Superior temporal gyrus (tissue), 1 donor: ENCODE results near the gene CCDC40.

ENCODE experiments used
- DNase-seq: peaks from one replicate; pipeline ENCODE4 v3.0.0-alpha.2; 2016; ENCODE audit errors: extremely low spot score

Gene CCDC40

DNA sequence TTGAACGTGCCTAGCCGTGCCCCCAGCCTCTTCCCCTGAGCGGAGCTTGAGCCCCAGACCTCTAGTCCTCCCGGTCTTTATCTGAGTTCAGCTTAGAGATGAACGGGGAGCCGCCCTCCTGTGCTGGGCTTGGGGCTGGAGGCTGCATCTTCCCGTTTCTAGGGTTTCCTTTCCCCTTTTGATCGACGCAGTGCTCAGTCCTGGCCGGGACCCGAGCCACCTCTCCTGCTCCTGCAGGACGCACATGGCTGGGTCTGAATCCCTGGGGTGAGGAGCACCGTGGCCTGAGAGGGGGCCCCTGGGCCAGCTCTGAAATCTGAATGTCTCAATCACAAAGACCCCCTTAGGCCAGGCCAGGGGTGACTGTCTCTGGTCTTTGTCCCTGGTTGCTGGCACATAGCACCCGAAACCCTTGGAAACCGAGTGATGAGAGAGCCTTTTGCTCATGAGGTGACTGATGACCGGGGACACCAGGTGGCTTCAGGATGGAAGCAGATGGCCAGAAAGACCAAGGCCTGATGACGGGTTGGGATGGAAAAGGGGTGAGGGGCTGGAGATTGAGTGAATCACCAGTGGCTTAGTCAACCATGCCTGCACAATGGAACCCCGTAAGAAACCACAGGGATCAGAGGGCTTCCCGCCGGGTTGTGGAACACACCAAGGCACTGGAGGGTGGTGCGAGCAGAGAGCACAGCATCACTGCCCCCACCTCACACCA is 65.7 kb downstream of the CCDC40 start:
- no peak for DNase-seq

DNA sequence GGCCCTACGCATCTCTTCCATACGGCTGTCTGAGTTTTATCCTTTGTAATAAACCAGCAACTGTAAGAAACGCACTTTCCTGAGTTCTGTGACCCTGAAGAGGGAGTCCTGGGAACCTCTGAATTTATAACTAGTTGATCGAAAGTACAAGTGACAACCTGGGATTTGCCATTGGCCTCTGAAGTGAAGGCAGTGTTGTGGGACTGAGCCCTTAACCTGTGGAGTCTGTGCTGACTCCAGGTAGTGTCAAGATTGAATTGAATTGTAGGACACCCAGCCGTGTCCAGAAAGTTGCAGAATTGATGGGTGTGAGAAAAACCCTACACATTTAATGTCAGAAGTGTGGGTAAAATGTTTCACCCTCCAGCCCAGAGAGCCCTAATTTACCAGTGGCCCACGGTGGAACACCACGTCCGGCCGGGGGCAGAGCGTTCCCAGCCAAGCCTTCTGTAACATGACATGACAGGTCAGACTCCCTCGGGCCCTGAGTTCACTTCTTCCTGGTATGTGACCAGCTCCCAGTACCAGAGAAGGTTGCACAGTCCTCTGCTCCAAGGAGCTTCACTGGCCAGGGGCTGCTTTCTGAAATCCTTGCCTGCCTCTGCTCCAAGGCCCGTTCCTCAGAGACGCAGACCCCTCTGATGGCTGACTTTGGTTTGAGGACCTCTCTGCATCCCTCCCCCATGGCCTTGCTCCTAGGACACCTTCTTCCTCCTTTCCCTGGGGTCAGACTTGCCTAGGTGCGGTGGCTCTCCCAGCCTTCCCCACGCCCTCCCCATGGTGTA is 66.4 kb downstream of the CCDC40 start:
- no peak for DNase-seq

- DNase-seq = no peak
Observed at GRCh38 chr17:80103449-80104085, 67.1 kb downstream of the CCDC40 start.

DNA sequence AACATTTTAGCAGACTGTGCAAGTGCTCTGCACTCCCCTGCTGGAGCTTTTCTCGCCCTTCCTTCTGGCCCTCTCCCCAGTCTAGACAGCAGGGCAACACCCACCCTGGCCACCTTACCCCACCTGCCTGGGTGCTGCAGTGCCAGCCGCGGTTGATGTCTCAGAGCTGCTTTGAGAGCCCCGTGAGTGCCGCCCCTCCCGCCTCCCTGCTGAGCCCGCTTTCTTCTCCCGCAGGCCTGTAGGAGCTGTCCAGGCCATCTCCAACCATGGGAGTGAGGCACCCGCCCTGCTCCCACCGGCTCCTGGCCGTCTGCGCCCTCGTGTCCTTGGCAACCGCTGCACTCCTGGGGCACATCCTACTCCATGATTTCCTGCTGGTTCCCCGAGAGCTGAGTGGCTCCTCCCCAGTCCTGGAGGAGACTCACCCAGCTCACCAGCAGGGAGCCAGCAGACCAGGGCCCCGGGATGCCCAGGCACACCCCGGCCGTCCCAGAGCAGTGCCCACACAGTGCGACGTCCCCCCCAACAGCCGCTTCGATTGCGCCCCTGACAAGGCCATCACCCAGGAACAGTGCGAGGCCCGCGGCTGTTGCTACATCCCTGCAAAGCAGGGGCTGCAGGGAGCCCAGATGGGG is 68.0 kb downstream of the CCDC40 start:
- DNase-seq = no peak

GRCh38 chr17:80104956-80105375 is 68.5 kb downstream of the CCDC40 start:
- DNase-seq = no peak

DNA sequence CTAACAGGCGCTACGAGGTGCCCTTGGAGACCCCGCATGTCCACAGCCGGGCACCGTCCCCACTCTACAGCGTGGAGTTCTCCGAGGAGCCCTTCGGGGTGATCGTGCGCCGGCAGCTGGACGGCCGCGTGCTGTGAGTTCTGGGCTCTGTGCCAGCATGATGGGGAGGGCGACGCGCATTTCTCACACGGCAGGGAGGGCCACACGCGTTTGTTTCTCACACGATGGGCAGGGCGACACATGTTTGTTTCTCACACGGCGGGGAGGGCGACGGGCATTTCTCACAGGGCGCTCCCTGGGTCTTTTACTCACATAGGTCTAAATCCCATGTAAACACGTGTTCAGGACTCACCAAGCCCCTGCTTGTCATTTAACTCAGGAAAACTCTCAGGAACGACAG is 69.3 kb downstream of the CCDC40 start:
- DNase-seq = peak; percentile 40

DNA sequence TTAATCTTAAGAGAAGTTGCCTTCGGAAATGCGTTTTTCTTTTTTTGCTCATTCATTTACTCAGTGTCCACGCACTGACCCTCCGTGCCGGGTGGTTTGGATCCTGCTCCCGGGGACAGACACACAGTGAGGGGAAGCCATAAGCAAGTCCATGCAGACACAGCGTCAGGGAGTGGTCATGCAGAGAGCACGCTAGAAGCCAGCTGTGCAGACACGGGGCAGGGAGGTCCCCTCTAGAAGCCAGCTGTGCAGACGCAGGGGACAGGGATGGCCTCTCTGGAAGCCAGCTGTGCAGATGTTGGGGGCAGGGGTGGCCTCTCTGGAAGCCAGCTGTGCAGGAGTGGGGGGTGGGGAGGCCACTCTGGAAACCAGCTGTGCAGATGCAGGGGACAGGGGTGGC is 69.7 kb downstream of the CCDC40 start:
- no peak for DNase-seq

DNA sequence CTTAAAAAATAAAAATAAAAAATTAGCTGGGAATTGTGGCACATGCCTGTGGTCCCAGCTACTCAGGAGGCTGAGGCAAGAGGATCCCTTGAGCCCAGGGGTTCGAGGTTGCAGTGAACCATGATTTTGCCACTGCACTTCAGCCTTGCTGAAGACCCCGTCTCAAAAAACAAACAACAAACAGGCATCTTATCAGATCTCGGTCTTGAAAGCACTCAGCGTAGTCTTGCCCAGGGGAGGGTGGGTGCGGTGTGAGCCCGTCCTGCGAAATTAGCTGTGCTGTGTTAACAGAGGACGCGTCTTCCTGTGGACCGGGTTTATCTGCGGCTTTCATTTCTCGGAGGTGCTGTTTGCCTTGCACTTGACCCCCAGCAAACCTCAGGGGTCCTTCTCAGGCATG is 70.3 kb downstream of the CCDC40 start:
- no peak for DNase-seq

DNA sequence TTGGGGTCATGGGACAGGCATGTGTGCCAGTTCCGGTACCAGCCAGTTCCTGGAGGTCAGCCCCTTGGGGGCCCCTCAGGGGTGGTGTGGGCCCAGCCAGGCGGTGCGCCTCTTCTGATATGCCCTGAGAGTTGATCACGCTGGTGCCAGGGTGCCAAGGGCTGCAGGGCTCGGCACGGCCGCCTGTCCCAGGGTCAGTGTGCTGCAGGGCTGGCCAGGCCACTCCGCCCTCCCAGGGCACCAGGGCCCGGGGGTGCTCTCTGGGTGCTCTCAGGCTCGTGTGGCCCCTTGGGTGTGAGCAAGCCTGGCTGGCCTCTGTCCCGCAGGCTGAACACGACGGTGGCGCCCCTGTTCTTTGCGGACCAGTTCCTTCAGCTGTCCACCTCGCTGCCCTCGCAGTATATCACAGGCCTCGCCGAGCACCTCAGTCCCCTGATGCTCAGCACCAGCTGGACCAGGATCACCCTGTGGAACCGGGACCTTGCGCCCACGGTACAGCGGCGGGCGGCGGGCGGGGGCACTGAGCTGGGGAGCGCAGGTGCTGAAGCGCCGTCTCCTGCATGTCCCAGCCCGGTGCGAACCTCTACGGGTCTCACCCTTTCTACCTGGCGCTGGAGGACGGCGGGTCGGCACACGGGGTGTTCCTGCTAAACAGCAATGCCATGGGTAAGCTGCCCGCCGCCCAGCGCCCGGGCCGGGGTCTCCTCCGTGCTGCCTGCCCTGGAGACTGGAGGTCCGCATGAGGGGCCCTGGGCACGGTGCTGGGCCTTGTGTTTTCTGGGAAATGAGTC is 71.0 kb downstream of the CCDC40 start:
- no peak for DNase-seq

DNA sequence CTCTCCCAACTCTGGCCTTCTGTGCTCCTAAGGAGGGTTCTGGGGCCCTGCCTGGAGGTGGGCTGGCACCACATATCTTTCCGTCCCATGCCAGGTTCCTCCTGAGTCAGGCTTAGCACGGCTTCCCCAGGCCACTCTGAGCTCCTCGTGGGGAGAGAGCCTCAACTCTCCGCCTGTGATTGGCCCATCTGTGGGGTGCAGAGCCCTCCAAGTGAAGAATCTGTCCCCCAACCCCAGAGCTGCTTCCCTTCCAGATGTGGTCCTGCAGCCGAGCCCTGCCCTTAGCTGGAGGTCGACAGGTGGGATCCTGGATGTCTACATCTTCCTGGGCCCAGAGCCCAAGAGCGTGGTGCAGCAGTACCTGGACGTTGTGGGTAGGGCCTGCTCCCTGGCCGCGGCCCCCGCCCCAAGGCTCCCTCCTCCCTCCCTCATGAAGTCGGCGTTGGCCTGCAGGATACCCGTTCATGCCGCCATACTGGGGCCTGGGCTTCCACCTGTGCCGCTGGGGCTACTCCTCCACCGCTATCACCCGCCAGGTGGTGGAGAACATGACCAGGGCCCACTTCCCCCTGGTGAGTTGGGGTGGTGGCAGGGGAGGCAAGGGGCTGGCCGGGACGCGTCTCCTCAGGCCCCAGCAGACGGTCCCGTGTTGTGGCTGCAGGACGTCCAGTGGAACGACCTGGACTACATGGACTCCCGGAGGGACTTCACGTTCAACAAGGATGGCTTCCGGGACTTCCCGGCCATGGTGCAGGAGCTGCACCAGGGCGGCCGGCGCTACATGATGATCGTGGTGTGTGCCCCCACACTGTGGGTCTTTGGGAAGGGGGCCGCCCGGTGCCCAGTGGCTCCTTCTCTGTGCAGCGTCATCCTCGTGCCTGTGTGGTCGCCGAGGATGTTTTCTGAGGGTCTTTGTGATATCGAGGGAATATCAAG is 71.9 kb downstream of the CCDC40 start:
- no peak for DNase-seq

DNA sequence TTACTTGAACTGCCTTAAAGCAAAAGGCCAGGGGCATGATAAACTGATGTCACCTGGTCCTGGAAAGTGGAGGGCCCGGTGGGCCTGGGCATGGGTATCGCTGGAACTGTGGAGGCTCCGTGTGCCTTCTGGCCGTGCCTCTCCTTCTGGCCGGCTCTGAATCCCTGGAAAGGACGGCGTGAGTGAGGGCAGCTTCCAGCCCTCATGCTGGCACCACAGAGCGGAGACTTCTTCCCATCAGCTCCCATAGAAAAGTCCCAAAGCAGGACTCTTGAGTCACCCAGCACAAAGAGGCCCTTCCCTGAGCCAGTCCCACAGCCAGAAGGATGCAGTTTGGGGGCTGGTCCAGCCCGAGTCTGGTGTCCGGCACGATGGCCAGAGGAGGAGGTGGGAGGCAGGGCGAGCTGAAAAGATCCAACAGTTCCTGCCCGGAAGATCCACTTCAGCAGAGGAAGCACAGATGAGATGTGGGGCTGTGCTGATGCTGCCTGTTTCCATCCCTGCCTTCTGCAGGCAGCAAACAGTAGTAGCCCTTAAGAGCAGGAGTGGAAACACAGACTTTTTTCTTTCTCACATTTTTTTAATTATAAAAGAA is 72.7 kb downstream of the CCDC40 start:
- DNase-seq = no peak

- DNase-seq = no peak
Observed at GRCh38 chr17:80109713-80110446, 73.4 kb downstream of the CCDC40 start.

GRCh38 chr17:80110447-80110812 is 74.0 kb downstream of the CCDC40 start:
- DNase-seq = no peak

GRCh38 chr17:80110927-80111701 is 74.7 kb downstream of the CCDC40 start:
- DNase-seq = no peak

DNA sequence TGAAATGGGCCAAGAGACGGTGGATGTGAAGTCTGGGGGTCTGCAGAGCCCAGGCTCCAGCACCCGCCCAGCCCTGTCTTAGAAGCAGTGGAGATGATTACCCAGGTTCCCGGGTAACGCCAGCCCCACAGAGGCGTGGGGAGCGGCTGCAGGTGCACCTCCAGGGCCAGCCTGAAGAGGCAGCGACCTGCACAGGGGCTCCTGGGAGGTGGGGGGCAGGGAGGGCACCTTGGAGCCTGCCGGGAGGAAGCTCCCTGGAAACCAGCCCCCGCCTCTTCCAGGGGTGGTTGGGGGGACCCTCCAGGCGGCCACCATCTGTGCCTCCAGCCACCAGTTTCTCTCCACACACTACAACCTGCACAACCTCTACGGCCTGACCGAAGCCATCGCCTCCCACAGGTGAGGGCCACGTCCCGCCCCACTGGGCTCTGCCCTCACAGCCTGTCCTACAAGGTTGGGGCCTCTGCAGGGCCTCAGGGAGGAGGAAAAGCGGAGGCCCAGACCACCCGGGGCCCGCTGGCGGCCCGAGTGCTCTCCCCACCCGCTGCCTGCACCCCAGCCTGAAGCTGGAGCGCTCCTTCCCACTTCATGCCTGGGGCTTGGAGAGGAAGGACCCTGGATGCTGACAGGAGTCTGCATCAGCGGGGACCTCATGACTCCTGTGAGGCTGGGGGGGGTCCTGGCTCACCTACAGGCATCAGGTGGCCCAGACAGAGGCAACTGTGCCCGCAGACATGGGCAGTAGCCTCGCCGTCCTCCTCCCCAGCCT is 75.4 kb downstream of the CCDC40 start:
- DNase-seq = no peak

GRCh38 chr17:80112471-80113032 is 76.1 kb downstream of the CCDC40 start:
- no peak for DNase-seq

DNA sequence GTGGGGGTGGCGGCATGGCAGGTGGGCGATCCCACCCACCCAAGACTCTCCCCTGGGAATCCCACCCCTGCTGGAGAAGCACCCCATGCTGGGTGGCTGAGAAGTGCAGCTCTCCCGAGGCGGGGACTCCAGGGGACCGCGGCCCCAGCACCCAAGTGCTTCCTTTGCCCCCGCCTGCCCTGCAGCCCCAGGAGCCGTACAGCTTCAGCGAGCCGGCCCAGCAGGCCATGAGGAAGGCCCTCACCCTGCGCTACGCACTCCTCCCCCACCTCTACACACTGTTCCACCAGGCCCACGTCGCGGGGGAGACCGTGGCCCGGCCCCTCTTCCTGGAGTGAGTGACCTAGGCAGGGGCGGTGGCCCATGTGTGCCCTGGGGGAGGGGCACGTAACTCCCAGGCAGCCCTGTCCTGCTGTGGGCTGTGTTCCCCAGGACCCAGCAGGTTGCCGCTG is 76.6 kb downstream of the CCDC40 start:
- DNase-seq = no peak
